GM18517 (cell line): ENCODE results near the gene SLC44A5.

Source experiments
- ATAC-seq: cut with Tn5 transposase; IDR thresholded peaks from one replicate; pipeline ENCODE4 v1.9.1; 2021; ENCODE audit warnings: mild to moderate bottlenecking, moderate library complexity; ENCODE audit not compliant: unreplicated experiment

SLC44A5 gene

DNA sequence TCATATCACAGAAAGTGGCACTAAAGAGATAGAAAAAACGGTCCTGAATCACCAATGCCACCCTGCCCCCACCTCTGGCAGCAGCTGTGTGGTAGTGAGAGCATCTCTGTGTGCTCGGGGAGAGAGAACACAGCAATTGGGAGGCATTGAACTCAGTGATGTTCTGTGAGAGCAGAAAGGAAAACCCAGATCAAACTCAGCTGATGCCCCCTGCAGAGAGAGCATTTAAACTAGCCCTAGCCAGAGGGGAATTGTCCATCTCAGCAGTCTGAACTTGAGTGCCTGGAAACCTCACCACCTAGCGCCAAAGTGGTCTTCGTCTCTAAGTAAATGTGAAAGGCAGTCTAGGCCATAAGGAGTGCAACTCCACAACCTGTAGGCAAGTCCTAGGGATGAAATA is 21.3 kb downstream of the SLC44A5 start:
- ATAC-seq, result no peak

- no peak for ATAC-seq
These were observed 22.0 kb downstream of the SLC44A5 start for GRCh38 chr1:75588779-75589475.

DNA sequence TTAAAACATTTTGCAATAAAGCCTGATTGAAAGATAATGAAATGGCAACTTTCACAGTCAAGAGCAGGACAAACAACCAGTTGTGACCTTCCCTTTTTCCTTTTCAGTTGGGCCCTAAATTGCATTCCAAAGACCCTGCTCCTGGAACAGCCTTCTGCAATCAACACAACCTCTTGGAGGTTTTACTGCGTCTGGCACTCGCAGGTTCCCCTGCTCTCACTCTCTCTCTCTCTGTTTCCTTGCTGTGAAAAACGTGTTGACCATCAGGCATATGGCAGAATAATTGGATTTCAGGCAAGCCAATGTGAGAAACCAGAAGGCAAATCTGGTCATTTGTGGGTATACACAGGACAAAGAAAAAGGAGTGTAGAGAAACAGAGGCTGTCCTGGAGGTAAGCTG is 23.2 kb downstream of the SLC44A5 start:
- no peak for ATAC-seq

DNA sequence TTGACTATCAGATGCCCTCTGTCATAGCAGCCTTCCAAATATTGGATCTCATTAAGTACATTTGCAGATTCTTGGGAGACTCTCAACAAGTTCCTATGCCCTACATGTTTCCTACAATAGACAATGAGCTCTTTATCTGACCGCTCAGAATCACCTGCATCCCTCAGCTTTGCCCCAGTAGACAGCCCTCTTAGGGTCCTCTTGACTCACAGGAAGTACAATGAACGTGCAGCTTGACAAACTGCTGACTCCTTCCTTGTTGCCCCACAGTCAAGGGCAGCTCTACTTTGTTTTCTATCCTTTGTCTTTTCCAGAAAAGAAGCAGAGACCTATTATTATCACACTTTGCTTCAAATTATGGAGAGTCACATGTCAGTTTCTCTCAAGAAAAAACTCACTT is 27.6 kb downstream of the SLC44A5 start:
- ATAC-seq, result no peak

GRCh38 chr1:75582725-75583261 is 28.1 kb downstream of the SLC44A5 start:
- no peak for ATAC-seq

- ATAC-seq, result no peak
These were observed 31.9 kb downstream of the SLC44A5 start for GRCh38 chr1:75579046-75579445.

- no peak for ATAC-seq
These were observed 35.1 kb downstream of the SLC44A5 start for GRCh38 chr1:75575837-75576236.

DNA sequence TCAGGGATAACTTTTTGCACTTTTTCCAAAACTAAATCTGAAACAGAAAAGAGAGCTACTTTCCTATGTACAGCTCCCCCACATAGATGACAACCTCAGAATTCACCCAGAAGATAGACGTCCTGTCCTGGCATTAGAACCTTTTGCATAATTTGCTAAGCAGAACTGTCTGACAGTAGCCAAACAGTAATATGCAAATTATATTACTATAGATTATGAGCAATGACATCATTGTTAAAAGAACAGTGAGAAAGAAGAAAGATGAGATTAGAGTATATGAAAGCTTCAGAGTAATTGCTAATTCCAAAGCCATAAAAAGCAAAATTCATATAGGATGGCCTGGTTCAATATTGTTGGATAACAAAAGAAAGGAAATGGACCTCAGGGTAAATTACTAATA is 43.7 kb downstream of the SLC44A5 start:
- ATAC-seq, result no peak

GRCh38 chr1:75559800-75560199 is 51.1 kb downstream of the SLC44A5 start:
- ATAC-seq, result no peak

DNA sequence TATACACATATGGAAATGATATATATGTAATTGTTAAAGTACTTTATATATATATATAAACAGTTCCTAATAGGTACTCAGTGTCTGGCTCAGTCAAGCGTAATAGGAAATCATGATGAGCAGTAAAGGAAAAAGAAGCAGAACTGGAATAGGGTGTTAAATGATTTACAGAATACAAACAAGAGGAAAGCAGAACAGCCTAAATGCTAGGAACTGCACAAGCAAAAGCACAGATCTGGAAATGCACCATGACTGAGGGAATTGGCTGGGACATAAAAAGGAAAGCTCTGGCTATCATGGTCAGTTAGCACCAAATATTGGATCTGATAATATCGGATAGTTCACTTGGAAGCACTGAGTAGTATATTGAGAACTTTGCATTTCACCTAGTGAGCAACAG is 51.8 kb downstream of the SLC44A5 start:
- ATAC-seq, result no peak

DNA sequence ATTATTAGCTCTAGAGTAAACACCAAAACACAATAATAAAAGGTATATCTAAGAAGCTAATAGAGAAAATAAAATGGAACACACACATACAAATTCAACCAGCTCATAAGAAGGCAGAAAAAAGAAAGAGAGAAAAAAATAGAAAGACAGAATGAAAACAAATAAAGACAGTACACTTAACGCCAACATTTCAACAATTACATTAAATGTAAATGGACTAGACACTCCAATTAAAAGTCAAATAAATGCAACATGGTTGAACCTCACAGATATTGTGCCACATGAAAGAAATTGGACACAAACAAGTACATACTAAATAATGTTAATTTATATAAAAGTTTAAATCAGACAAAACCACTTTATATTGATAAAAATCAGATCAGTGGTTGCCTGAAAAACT is 56.0 kb downstream of the SLC44A5 start:
- ATAC-seq, result no peak

DNA sequence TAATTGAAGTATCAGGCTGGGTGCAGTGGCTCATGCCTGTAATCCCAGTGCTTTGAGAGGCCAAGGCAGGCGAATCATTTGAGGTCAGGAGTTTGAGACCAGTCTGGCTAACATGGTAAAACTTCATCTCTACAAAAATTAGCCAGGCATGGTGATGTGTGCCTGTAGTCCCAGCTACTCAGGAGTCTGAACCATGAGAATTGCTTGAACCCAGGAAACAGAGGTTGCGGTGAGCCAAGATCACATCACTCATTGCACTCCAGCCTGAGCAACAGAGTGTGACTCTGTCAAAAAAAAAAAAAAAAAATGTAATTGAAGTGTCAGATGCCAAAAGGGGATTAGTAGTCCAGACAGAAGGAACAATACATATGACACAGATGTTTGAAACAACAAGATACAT is 56.7 kb downstream of the SLC44A5 start:
- ATAC-seq, result no peak

GRCh38 chr1:75550559-75550958 is 60.4 kb downstream of the SLC44A5 start:
- no peak for ATAC-seq

DNA sequence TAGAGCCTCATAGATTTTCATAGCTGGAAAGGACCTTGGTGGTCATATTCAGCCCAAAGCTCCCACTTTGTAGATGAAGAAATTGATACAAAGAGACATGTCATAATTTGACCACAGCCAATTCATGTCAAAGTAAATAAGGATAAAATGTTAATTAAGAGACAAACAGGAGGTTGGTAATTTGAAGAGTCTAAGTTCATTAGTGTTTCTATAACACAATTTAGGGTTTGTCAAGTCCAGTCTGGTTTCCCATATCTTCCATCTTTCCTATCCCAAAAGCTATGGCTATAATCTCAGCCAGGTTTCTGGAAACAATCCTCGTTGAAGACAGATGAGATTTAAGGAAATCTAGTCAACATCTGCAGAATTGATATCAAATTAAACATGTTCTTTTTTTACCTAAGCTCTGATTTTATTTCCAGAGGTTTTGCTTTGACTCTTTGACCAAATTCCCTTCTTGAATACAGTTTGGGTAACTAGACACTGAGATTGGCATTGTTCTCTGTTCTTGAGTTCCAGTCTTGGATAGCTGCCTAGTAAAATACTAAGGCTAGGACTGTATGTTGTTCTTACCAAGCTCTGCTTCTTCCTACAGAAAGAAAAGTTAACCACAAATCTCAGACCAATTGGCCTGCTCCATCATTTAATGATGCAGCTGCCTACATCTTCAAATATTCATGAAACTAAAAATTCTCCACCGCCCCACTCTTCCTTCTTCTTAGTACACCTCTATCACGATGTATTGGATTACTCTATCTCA is 62.0 kb downstream of the SLC44A5 start:
- no peak for ATAC-seq

DNA sequence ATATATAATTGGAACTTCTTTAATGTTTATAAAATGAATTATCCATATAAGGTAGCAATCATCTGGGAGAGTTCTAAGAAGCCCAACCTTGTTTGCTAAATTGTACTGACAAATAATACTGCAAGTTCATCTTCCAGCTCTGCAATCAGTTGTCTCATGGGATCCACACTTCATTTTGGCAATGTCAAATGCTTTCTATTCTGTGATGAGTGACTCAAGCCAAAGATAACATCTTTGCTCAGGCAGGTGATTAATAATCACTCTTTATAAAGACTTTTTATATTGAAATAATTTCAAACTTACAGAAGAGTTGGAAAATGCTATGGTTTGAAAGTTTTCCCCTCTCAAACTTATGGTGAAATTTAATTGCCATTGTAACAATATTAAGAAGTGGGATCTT is 67.2 kb downstream of the SLC44A5 start:
- ATAC-seq, result no peak

- no peak for ATAC-seq
These were observed 67.9 kb downstream of the SLC44A5 start for GRCh38 chr1:75542818-75543570.

GRCh38 chr1:75539230-75540116 is 71.4 kb downstream of the SLC44A5 start:
- ATAC-seq, result no peak

DNA sequence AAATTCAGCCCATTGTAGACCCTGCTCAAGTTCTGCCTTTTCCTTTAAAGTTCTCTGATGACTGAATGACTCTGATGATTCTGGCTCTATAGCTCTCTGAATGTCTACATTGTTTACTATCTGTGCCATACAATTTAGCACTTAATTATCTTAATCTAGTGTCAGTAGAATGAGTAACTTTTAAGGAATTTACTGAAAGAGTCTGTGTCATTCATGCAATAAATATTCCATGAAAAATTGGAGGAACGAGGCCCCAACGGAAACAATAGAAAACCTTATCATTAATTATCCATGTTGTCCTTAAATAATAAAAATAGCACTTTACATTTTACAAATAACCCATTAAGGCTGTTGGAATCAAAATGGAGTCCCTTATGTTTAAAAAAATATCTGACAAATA is 77.8 kb downstream of the SLC44A5 start:
- no peak for ATAC-seq

- no peak for ATAC-seq
These were observed 79.3 kb downstream of the SLC44A5 start for GRCh38 chr1:75531570-75531969.

GRCh38 chr1:75529488-75529887 is 81.4 kb downstream of the SLC44A5 start:
- ATAC-seq, result no peak

DNA sequence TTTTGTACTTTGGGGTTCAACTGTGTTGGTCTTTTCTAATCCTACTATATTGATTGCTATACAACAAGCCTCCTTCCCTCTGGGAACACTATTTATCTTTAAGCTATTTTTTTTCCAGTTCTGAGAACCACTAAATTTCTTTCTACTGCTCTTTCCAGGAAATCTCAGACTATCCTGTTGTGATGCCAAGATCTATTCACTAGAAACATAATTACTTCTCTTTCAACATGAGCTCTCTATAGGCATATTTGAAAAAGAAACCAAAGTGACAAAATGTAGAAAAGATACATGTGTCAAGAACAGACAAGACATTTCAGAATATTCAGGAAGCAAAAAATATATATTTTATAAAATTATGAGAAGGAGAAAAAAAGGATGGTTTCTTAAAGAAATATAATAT is 82.9 kb downstream of the SLC44A5 start:
- no peak for ATAC-seq
